ENCODE results near the gene GTSF1L. TPM values are rescaled to one million over a fixed set of nuclear protein-coding genes. Genes with fewer than 3 reads are reported as not detected.
"Not testable (repeated sequence)": the region's sequence is repeated elsewhere in the genome, so short reads cannot be mapped to it uniquely, and the experiment has no call there.

GTSF1L gene
- total RNA-seq, 1 donor from 2014 or later: not detected

- ATAC-seq (no peak), DNase-seq (no peak)
- TF ChIP-seq CTCF (IDR thresholded peaks at IDR 0.05): no peak
- Histone ChIP-seq H3K4me1 (no peaks in the 10 kb centered on the region), H3K4me3 (no peak overlapping the region), H3K27ac (no peak overlapping the region), H3K36me3 (no peaks in the 10 kb centered on the region), H3K27me3 (ENCODE audit: low read depth) (peaks cover 40% of the 10 kb centered on the region), H3K9me3 (no peaks in the 10 kb centered on the region)
- intact Hi-C loops (cut with DNase I): no loop called here
Measured at GRCh38 chr20:43766917-43767316, 40.1 kb upstream of the GTSF1L start.

GRCh38 chr20:43766385-43766784 lies 39.6 kb upstream of the GTSF1L start:
- no peak for DNase-seq
- H3K4me1 ChIP-seq: no peaks in the 10 kb centered on the region
- ATAC-seq: no peak
- intact Hi-C loops (cut with DNase I): no loop called here
- no peaks in the 10 kb centered on the region for H3K36me3 ChIP-seq
- H3K27ac ChIP-seq: no peak overlapping the region
- no peak for TF ChIP-seq CTCF (IDR thresholded peaks at IDR 0.05)
- H3K4me3 ChIP-seq: no peak overlapping the region
- no peaks in the 10 kb centered on the region for H3K9me3 ChIP-seq
- H3K27me3 ChIP-seq (ENCODE audit: low read depth): peaks cover 36% of the 10 kb centered on the region

GRCh38 chr20:43765916-43766315 lies 39.1 kb upstream of the GTSF1L start:
- Histone ChIP-seq H3K27ac (no peak overlapping the region), H3K9me3 (no peaks in the 10 kb centered on the region), H3K4me3 (no peak overlapping the region), H3K36me3 (no peaks in the 10 kb centered on the region), H3K4me1 (no peaks in the 10 kb centered on the region), H3K27me3 (ENCODE audit: low read depth) (peaks cover 36% of the 10 kb centered on the region)
- no peak for ATAC-seq
- no peak for TF ChIP-seq CTCF (IDR thresholded peaks at IDR 0.05)
- intact Hi-C loops (cut with DNase I): no loop called here
- DNase-seq: no peak

GRCh38 chr20:43762911-43763310 lies 36.1 kb upstream of the GTSF1L start:
- Histone ChIP-seq H3K4me1 (no peaks in the 10 kb centered on the region), H3K9me3 (no peaks in the 10 kb centered on the region), H3K27me3 (ENCODE audit: low read depth) (peaks cover 28% of the 10 kb centered on the region), H3K36me3 (no peaks in the 10 kb centered on the region), H3K27ac (no peak overlapping the region), H3K4me3 (no peak overlapping the region)
- intact Hi-C loops (cut with DNase I): no loop called here
- ATAC-seq (no peak), DNase-seq (no peak)
- TF ChIP-seq CTCF (IDR thresholded peaks at IDR 0.05): no peak

GRCh38 chr20:43761386-43762340 lies 34.9 kb upstream of the GTSF1L start:
- no peaks in the 10 kb centered on the region for H3K36me3 ChIP-seq
- H3K9me3 ChIP-seq: no peaks in the 10 kb centered on the region
- DNase-seq: no peak
- no peak overlapping the region for H3K4me3 ChIP-seq
- no peak overlapping the region for H3K27ac ChIP-seq
- peak in 1 of 2 donors; percentile 15 for ATAC-seq
- peaks cover 20% of the 10 kb centered on the region for H3K27me3 ChIP-seq (ENCODE audit: low read depth)
- no peaks in the 10 kb centered on the region for H3K4me1 ChIP-seq
- intact Hi-C loops (cut with DNase I): no loop called here
- TF ChIP-seq CTCF (IDR thresholded peaks at IDR 0.05): no peak

- H3K27me3 ChIP-seq (ENCODE audit: low read depth); ATAC-seq; H3K4me3 ChIP-seq; H3K9me3 ChIP-seq; H3K36me3 ChIP-seq; DNase-seq; H3K27ac ChIP-seq; H3K4me1 ChIP-seq: not testable (repeated sequence)
- intact Hi-C loops (cut with DNase I): loop anchor here (10.0 kb wide), 1 partner anchor 327 kb away; no protein-coding TSS in a partner anchor
Measured at GRCh38 chr20:43757888-43758287, 31.1 kb upstream of the GTSF1L start.
